ENCODE measurements around the gene CLIC5. TPM values are rescaled to one million over a fixed set of nuclear protein-coding genes. Genes with fewer than 3 reads are reported as not detected.

Gene CLIC5
- total and polyA plus RNA-seq, 12 donors: 28.1 to 372 (median 301) TPM

- Histone ChIP-seq H3K27ac (peak overlapping the region in 7 of 10 donors; percentile 8 to 82 (median 51)), H3K36me3 (peaks cover 0 to 67% (median 11%) of the 10 kb centered on the region in 9 donors), H3K27me3 (no peaks in the 10 kb centered on the region), H3K4me3 (no peak overlapping the region), H3K4me1 (peaks cover 7 to 40% (median 27%) of the 10 kb centered on the region in 9 donors), H3K9me3 (no peaks in the 10 kb centered on the region)
- peak in 6 of 8 donors; percentile 32 to 68 (median 46) for ATAC-seq
- no peak for DNase-seq
- WGBS, 2 donors: 42 to 56% methylated on average over 2 of the region's 2 CpGs
- no peak for TF ChIP-seq CTCF (IDR thresholded peaks at IDR 0.05)
- intact Hi-C loops (cut with DNase I): loop anchor here in 4 of 10 donors (10.0 kb wide), 4 partner anchors 493 to 1433 kb away; no protein-coding TSS in a partner anchor
Observed at GRCh38 chr6:45917439-45917838, 98.2 kb downstream of the CLIC5 start.

- Histone ChIP-seq H3K27ac (peak overlapping the region in 7 of 10 donors; percentile 8 to 82 (median 51)), H3K36me3 (peaks cover 0 to 74% (median 12%) of the 10 kb centered on the region in 9 donors), H3K4me1 (peaks cover 5 to 32% (median 19%) of the 10 kb centered on the region in 9 donors), H3K4me3 (no peak overlapping the region), H3K9me3 (no peaks in the 10 kb centered on the region), H3K27me3 (no peaks in the 10 kb centered on the region)
- ATAC-seq (peak; percentile 28 to 81 (median 56)), DNase-seq (no peak)
- no peak for TF ChIP-seq CTCF (IDR thresholded peaks at IDR 0.05)
- intact Hi-C loops (cut with DNase I): loop anchor here in 4 of 10 donors (10.0 kb wide), 4 partner anchors 492 to 1432 kb away; no protein-coding TSS in a partner anchor
- WGBS, 2 donors: 67 to 73% methylated on average over 5 of the region's 5 CpGs
Observed at GRCh38 chr6:45916692-45917091, 99.0 kb downstream of the CLIC5 start.

GRCh38 chr6:45915780-45916468, 99.7 kb downstream of the CLIC5 start:
- intact Hi-C loops (cut with DNase I): loop anchor here in 4 of 10 donors (10.0 kb wide), 4 partner anchors 491 to 1431 kb away; no protein-coding TSS in a partner anchor
- H3K4me3 ChIP-seq: no peak overlapping the region
- no peaks in the 10 kb centered on the region for H3K9me3 ChIP-seq
- peak overlapping the region in 6 of 10 donors; percentile 8 to 82 (median 50) for H3K27ac ChIP-seq
- H3K27me3 ChIP-seq: no peaks in the 10 kb centered on the region
- 92 to 95% methylated on average over 3 of the region's 3 CpGs for WGBS, 2 donors
- DNase-seq (no peak), ATAC-seq (no peak)
- no peak for TF ChIP-seq CTCF (IDR thresholded peaks at IDR 0.05)
- peaks cover 0 to 82% (median 19%) of the 10 kb centered on the region in 9 donors for H3K36me3 ChIP-seq
- peaks cover 5 to 34% (median 12%) of the 10 kb centered on the region in 9 donors for H3K4me1 ChIP-seq

- H3K9me3 ChIP-seq: no peaks in the 10 kb centered on the region
- no peak overlapping the region for H3K27ac ChIP-seq
- DNase-seq (no peak), ATAC-seq (no peak)
- no peak overlapping the region for H3K4me3 ChIP-seq
- 84 to 85% methylated on average over 7 of the region's 7 CpGs for WGBS, 2 donors
- peaks cover 0 to 92% (median 27%) of the 10 kb centered on the region in 9 donors for H3K36me3 ChIP-seq
- intact Hi-C loops (cut with DNase I): loop anchor here in 4 of 10 donors (10.0 kb wide), 4 partner anchors 487 to 1427 kb away; no protein-coding TSS in a partner anchor
- no peak for TF ChIP-seq CTCF (IDR thresholded peaks at IDR 0.05)
- H3K4me1 ChIP-seq: peaks cover 0 to 21% (median 1%) of the 10 kb centered on the region in 9 donors
- no peaks in the 10 kb centered on the region for H3K27me3 ChIP-seq
Observed at GRCh38 chr6:45911691-45912090, 104.0 kb downstream of the CLIC5 start.

Measured in heart right ventricle (tissue), 16 donors.